ENCODE results near the gene FAM241A.

GRCh38 chr4:112222219-112222955 is 77.1 kb downstream of the FAM241A start:
- TF ChIP-seq CTCF (IDR thresholded peaks at IDR 0.05) (no peak), POLR2AphosphoS5 (IDR thresholded peaks at IDR 0.05; ENCODE audit: low read depth, low read length) (no peak), TCF7L2 (IDR thresholded peaks at IDR 0.05; ENCODE audit: low read depth, low read length) (no peak)

Measured in Panc1 (cell line).